Sciatic nerve (tissue), 2 donors: ENCODE data around the gene ELMO3. TPM values are rescaled to one million over a fixed set of nuclear protein-coding genes. Genes with fewer than 3 reads are reported as not detected.

Experiments used
- ATAC-seq: fragments of 200-7000 bp; cut with Tn5 transposase; one replicate; pipeline ENCODE4 v1.9.1; 2020; ENCODE audit warnings: mild to moderate bottlenecking, moderate library complexity
- DNase-seq: peaks from one replicate; pipeline ENCODE4 v3.0.0-alpha.2; 2020; ENCODE audit warnings: low spot score
- intact Hi-C: fragments of 100-400 bp; cut with DNase I; formaldehyde crosslinking; loops from one replicate; pipeline ENCODE4 v1.14.2; 2022
- total RNA-seq: library from RNA; stranded (reverse); fragmentation: NEBNext Ultra II Directional; extraction: Animal tissue kit (Norgen Biotek cat#: 25700); gene quantifications from one replicate; pipeline ENCODE4 v1.2.1, GENCODE V29; 2021
- donor health status: DM: no; HTN: no; CAD: no.
- donor health status: DM: no; HTN: no; CAD: no.

ELMO3 gene
- total RNA-seq, 1 donor from 2014 or later, result 2.0 TPM

DNA sequence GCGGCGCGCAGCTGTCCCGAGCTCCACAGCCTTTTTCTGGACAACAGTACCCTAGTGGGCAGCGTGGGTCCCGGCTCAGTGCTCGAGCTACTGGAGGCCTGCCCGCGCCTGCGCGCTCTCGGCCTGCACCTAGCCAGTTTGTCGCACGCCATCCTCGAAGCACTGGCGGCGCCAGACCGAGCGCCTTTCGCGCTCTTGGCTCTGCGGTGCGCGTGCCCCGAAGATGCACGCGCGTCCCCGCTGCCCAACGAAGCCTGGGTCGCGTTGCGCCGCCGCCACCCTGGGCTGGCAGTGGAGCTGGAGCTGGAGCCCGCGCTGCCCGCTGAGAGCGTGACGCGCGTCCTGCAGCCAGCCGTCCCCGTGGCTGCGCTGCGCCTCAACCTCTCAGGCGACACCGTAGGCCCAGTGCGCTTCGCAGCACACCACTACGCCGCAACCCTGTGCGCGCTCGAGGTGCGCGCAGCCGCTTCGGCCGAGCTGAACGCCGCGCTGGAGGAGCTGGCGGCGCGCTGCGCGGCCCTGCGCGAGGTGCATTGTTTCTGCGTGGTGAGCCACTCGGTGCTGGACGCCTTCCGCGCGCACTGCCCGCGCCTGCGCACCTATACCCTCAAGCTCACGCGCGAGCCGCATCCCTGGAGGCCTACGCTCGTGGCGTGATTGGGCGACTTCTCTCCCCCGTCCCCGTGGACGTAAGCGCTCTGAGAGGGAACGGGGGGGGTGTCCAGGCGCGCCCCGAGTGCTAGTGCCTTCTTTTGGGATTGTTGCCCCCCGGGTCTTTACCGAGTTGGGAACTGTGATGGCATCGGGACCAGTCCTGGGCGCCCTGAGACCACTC is 35.5 kb upstream of the ELMO3 start:
- ATAC-seq (peak; percentile 48), DNase-seq (no peak)

DNA sequence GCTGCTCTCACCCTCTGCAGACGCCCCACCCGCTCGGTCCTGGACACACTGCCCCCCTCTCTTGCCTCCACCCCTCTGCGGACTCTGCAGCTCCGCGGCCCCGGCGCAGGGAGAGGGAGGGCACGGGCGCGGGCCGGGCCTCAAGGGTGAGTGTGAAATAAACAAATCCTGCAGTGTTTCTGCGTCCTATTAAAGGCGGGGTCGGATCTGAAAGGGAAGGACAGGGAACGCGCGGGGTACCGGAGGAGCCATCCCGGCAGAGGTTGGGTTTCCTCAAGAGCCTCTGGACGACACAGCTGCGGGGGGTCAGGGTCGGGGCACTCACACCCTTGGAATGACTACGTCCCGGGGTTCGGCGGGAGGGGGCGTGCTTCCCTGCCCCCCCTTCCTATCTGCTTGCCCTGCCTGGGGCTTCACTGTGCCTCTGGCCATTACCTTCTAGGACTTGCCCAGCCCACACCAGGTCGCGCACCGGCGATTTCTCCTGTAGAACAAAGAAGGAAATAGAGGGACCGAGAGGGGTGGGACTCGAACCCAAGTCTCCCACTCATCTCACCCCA is 34.9 kb upstream of the ELMO3 start:
- intact Hi-C loops, result no loop called here
- ATAC-seq, result peak; percentile 55
- DNase-seq, result no peak

More for the DNA sequence above, 35.5 kb upstream of the ELMO3 start:
- intact Hi-C loops, result no loop called here

DNA sequence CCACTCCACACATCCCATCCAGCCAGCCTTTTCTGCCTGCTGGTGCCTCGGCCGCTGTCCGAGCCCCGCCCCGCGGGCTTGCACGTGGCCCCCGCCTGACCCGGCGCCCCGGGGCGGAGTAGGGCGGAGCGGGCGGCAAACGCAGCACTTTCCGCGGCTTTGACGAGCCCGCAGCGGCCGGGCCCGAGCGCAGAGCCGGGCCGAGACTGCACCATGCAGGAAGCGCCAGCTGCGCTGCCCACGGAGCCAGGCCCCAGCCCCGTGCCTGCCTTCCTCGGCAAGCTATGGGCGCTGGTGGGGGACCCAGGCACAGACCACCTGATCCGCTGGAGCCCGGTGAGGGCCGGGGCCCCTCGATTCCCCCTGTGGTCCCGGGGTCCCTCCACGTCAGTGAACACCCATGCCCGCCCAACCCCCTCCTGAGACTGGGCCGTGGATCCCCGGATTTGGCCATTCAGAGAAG is 34.3 kb upstream of the ELMO3 start, which contains the start of gene HSF4:
TSS of gene HSF4 (plus strand) at position 147 of the 463 bp plus-strand sequence. CDS start at position 214, 67 bp downstream.
- intact Hi-C loops, result no loop called here
- DNase-seq (no peak), ATAC-seq (peak; percentile 64)

DNA sequence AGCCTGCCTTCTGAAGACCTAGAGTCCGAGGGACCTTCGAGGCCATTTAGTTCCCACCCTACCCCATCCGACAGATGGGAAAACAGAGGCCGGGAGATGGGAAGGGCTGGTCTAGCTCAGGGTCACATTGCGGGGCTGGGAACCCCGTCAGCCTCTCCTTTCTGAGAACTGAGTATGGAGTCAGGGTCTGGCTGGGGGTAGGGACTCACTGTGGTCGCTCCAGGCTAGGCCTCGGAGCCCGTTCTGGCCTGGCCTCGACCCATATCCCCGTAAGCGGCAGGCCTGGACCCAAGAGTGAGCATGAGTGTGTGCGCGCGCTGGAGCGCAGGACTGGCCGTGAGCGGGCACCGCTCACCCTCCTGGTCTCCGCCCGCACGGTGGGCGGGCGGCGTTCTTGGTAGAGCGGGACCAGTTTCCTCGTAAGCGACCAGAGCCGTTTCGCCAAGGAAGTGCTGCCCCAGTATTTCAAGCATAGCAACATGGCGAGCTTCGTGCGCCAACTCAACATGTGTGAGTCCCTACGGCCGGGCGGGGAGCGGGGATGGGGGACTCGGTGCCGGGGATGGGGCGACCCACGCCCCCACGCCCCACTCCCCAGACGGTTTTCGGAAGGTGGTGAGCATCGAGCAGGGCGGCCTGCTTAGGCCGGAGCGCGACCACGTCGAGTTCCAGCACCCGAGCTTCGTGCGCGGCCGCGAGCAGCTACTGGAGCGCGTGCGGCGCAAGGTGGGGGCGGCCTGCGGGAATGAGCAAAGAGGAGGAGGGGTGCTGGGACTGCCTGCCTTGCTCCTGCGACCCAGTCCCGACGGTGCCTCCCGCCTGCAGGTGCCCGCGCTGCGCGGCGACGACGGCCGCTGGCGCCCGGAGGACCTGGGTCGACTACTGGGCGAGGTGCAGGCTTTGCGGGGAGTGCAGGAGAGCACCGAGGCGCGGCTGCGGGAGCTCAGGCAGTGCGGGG is 33.5 kb upstream of the ELMO3 start:
- no peak for DNase-seq
- ATAC-seq, result no peak
- intact Hi-C loops, result no loop called here

DNA sequence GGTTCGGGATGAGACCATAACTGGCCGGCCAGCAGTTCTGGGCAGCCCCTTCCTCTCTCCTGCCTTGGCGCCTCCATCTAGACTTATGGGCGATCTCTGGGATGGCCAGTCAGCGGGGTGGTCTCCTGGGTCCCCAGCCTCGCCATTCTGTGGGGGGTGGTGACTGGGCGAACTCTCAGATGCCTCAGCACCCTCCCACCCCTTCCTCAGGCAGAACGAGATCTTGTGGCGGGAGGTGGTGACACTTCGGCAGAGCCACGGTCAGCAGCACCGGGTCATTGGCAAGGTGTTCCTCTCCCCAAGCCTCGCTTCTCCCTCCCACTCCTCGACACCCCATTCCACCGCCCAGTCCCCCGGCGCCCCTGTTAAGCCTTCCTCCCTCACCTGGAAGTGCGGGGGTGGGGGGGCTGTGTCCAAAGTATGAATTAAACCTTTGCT is 32.8 kb upstream of the ELMO3 start:
- intact Hi-C loops, result no loop called here
- no peak for ATAC-seq

DNA sequence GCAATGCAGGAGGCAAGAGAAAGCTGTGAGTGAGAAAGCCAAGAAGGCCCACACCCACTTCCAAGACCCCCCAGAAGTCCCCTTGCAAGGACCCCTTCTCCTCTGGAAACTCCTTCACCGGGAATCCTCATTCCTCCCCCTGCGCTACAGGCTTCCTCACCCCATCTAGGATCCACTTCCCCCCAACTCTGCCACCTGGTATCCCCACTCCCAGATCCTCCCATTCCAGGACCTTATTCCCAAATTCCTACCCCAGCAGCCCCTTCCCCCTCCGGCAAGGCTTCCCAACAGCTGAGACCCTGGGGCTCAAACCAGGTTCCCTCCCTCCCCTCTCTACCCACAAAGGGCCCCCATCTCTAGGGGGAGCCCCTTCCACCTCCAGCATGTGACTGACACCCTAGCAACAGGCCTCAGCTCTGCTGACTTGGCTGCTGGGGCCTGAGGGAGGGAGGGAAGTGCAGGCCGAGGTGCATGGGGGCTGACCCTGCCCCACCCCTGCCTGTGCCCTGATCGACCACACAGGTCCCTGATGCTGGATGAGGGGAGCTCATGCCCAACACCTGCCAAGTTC is 32.2 kb upstream of the ELMO3 start:
- intact Hi-C loops, result no loop called here
- ATAC-seq (no peak), DNase-seq (no peak)

More for the DNA sequence above, 32.8 kb upstream of the ELMO3 start:
- no peak for DNase-seq

DNA sequence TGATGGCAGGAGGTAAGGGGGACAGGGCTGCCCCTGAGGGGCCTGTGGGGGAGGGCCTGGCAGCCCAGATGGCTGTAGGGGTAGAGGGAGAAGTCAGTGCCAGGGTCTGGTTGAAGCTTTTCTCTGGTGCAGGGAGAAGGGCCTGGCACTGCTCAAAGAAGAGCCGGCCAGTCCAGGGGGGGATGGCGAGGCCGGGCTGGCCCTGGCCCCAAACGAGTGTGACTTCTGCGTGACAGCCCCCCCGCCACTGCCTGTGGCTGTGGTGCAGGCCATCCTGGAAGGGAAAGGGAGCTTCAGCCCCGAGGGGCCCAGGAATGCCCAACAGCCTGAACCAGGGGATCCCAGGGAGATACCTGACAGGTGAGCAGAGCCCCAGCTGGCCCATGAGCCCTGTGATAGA is 31.3 kb upstream of the ELMO3 start:
- ATAC-seq (no peak), DNase-seq (no peak)
- intact Hi-C loops, result no loop called here

DNA sequence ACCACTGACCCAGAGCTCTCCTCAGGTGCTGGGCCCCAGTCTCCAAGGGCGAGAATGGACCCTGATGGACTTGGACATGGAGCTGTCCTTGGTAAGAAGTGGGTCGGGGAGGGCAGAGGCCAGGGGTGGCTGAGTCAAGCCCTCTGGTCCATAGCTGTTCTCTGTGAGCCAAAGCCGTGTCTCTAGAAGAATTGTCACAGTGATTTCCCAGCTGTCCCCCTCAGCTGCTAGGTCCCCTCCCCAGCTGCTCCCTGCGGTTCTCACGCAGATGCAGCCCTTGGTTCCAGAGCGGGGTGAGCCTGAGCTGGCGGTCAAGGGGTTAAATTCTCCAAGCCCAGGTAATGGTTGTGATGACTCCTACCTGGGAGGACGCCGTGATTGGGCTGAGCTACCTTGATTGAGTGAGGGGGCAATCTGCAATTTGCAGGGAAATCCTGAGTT is 29.9 kb upstream of the ELMO3 start:
- no peak for DNase-seq
- intact Hi-C loops, result no loop called here
- ATAC-seq, result no peak

DNA sequence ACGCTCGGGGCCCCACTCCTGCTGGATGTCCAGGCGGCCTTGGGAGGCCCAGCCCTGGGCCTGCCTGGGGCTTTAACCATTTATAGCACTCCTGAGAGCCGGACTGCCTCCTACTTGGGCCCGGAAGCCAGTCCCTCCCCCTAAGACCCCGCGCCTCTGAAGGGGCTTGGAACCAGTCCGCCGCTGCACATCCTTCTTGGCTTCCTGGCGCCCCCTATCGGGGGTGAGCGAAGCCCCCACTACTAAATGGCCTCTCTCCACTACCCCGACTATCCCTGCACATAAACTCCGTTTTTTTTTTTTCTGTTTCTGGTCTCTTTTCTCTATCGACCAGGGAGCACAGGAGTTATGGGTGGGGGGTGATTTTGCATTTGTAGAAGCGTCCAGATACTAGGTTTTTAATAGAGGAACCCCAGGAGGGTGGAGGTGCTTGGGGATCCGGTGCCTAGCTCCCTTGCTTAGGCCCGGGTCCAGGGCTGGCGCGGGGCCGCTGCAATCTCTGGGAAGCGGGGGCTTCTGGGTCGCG is 29.2 kb upstream of the ELMO3 start:
- ATAC-seq, result no peak
- intact Hi-C loops, result no loop called here
- no peak for DNase-seq

DNA sequence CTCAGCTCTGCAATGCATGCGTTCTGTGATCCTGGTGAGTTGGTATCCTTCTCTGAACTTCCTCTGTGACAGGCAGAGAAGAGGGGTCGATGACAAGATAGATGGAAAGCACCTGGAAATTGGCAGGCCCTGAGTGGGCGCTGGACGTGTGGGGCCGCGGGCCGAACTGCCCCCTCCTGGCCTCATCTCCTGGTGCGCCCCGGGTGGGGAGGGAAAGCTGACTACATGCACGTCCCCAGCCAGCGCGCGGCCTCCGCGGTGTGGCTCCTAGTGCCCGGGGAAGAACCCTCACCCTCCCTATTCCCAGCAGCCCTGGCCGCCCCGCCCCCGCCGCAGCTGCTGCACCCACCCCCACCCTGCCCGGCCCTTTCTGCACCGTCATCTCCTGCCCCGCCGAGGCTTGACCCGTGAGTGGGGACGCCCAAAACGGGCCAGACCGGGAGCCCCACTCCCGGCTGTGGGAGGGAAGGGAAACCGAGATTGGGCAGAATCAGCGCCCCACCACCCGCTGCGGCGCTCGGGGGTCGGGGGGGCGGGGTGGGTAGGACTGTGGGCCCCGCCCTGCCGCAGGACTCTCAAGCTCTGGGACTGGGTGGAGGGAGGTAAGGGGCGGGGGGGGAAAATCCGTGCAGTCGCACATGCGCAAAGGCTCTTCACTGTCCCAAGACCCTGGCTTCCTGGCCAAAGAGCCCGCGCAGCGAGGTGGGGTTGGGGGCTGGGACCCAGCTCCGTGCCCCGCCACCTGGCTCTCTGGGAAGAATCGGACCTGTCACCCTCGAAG is 28.6 kb upstream of the ELMO3 start, which contains the start of gene NOL3:
TSS of gene NOL3 (plus strand) at position 371 of the 781 bp plus-strand sequence.
- peak; percentile 71 for ATAC-seq
- DNase-seq, result peak; percentile 88
- intact Hi-C loops, result no loop called here

DNA sequence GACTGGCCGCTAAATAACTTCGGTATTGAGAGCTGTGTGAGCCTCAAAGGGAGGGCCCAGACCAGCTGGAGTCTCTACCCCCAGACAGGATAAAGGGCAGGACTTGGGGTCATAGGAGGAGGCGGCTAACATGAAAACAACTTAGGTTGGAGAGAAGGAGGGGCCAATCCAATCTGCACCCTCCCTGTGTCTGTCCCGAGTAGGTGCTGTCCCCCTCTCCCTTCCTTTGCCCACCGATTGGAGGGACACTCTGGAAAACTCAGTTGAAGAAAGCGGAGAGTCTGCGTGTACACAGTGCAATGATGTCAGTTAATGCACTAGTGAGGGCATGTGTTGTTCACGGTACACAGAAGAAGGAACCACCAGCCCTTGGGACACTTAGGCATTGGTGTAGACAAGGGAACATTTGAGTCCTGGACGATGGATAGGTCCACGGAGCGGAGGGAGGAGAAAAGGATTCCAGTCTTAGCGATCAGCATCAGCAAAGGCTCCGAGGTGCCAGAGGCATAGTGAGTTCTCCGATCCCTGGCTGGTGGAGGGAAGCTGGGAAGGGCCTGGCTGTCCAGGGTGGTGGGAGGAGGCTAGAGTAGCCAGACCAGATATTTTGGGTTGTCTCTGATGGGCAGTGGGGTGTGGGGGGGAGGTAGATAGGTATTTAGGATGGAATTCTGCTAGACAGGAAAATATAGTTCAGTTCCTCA is 27.8 kb upstream of the ELMO3 start:
- ATAC-seq (peak; percentile 46), DNase-seq (no peak)
- intact Hi-C loops, result no loop called here

DNA sequence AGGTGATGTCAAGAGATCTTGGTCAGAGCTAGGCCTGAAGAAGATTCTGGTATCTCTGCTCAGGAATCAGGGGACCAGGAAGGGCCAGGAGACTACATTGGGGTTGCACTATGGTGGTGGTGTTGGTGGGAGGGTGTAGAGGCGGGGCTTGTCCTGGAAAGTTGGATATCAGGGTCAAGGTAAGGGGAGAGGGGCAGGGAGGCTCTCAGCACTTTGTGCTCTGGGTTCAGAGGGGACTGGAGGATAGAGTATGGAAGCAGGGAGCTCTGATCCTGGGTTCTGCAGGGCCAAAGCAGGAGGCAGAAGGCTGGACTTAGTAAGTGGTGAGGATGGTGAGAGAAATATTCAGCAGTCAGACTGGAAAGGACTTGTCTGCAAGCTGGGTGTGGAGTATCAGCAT is 25.6 kb upstream of the ELMO3 start:
- intact Hi-C loops, result no loop called here
- DNase-seq, result no peak
- no peak for ATAC-seq

DNA sequence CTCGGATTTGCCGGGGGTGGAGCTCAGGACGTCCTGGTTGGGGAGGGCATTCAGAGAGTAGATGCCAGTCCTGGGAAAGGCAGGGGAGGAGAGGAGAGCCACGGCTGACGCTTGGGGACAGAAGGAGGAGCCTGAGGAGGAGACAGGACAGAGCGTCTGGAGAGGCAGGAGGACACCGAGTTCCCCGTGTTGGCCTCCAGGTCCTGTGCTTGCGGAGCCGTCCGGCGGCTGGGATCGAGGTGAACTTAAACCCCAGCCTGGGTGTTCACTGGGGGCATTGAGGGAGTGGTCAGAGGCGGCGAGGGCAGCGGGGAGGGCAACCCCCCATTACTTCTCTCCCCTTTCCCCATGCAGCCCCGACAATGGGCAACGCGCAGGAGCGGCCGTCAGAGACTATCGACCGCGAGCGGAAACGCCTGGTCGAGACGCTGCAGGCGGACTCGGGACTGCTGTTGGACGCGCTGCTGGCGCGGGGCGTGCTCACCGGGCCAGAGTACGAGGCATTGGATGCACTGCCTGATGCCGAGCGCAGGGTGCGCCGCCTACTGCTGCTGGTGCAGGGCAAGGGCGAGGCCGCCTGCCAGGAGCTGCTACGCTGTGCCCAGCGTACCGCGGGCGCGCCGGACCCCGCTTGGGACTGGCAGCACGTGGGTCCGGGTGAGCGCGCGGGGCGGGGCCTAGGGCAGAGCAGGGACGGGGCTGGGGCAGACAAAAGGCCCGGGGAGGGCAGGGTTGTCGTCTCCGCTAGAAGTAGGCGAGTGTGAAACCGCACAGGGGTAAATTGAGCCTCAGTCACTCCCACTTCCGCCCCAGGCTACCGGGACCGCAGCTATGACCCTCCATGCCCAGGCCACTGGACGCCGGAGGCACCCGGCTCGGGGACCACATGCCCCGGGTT is 24.9 kb upstream of the ELMO3 start:
- peak; percentile 86 for DNase-seq
- ATAC-seq, result peak; percentile 69
- intact Hi-C loops, result no loop called here

DNA sequence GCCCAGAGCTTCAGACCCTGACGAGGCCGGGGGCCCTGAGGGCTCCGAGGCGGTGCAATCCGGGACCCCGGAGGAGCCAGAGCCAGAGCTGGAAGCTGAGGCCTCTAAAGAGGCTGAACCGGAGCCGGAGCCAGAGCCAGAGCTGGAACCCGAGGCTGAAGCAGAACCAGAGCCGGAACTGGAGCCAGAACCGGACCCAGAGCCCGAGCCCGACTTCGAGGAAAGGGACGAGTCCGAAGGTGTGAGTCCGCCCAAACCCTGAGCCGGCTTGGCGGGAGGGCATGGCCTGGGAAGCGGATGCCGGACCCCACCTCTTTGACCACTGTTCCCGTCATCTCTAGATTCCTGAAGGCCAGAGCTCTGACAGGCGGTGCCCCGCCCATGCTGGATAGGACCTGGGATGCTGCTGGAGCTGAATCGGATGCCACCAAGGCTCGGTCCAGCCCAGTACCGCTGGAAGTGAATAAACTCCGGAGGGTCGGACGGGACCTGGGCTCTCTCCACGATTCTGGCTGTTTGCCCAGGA is 24.2 kb upstream of the ELMO3 start:
- ATAC-seq, result no peak
- DNase-seq, result no peak
- intact Hi-C loops, result no loop called here

DNA sequence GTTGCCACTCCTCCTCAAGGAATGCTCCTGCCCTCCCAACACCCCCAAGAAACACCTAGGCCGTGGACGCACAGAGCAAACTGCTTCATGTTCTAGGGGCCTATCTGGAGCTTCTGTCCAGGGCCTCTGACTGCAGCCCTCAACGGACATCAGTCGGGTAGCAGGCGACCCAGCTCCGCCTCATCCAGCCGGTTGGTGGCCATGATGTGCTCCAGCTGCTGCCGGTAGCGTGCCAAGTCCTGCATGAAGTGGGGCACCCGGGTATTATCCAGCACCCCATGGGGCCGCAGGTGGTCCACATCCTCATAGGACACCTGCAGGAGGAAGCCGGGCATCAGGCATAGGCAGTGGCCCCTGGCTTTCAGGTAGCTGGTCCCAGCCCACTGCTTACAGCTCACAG is 22.3 kb upstream of the ELMO3 start:
- no peak for DNase-seq
- intact Hi-C loops, result no loop called here
- no peak for ATAC-seq
